ENCODE results near the gene FOXP1.

FOXP1 gene

GRCh38 chr3:71451060-71451459 is 132.5 kb downstream of the FOXP1 start:
- Mint-ChIP-seq H3K4me3 (peak overlapping the region; percentile 19), H3K9me3 (no peaks in the 10 kb centered on the region), H3K27ac (no peak overlapping the region), H3K27me3 (ENCODE audit: low read depth) (peaks cover 15% of the 10 kb centered on the region), H3K36me3 (ENCODE audit: low read depth) (peaks cover 9% of the 10 kb centered on the region), H3K4me1 (ENCODE audit: low read depth) (peaks cover 61% of the 10 kb centered on the region)

DNA sequence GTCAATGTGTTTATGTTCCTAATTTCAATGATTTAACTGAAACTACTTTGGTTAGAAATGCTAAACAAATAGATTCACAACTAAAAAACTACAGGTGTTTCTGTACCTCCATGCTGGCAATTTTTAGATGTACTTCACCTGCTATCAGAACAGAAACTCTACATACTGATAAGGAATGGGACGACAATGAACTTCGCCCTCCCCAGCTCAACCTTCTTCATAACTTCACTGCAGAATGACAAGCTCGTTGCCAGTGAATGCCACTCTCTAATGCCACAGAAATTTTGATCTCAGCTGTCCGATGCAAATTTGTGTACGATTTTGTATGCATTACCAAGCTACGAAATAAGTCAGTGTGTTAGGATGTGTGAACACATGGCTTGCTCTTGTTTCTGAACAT is 133.4 kb downstream of the FOXP1 start:
- no peak overlapping the region for H3K27ac Mint-ChIP-seq
- peaks cover 9% of the 10 kb centered on the region for H3K36me3 Mint-ChIP-seq (ENCODE audit: low read depth)
- peaks cover 59% of the 10 kb centered on the region for H3K4me1 Mint-ChIP-seq (ENCODE audit: low read depth)
- peaks cover 15% of the 10 kb centered on the region for H3K27me3 Mint-ChIP-seq (ENCODE audit: low read depth)
- no peak overlapping the region for H3K4me3 Mint-ChIP-seq
- H3K9me3 Mint-ChIP-seq = no peaks in the 10 kb centered on the region

GRCh38 chr3:71447803-71448202 is 135.7 kb downstream of the FOXP1 start:
- H3K27me3 Mint-ChIP-seq (ENCODE audit: low read depth) = peaks cover 8% of the 10 kb centered on the region
- peaks cover 64% of the 10 kb centered on the region for H3K4me1 Mint-ChIP-seq (ENCODE audit: low read depth)
- no peaks in the 10 kb centered on the region for H3K9me3 Mint-ChIP-seq
- no peak overlapping the region for H3K27ac Mint-ChIP-seq
- H3K4me3 Mint-ChIP-seq = no peak overlapping the region
- H3K36me3 Mint-ChIP-seq (ENCODE audit: low read depth) = peaks cover 6% of the 10 kb centered on the region

- H3K4me3 Mint-ChIP-seq = no peak overlapping the region
Observed at GRCh38 chr3:71447197-71447596, 136.3 kb downstream of the FOXP1 start.

DNA sequence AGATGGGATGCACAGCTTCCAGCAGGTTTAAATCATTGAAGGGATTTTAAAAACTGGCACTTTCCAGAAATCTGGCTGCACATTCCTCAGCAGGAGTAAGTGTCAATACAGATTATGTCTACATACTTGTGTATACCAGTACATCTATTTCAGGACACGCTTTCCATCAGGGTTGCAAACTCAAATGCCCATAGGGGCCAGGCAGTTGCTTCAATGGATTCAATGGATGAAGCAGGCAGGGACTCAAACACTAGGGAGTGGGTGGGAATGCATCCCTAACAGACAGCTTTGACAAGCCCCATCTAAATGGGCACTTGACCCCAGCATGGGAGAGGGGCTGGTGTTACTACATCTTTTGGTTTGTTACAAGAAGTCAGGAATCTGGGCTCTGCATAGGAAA is 136.8 kb downstream of the FOXP1 start:
- H3K4me1 Mint-ChIP-seq (ENCODE audit: low read depth) = peaks cover 67% of the 10 kb centered on the region
- H3K27me3 Mint-ChIP-seq (ENCODE audit: low read depth) = peaks cover 13% of the 10 kb centered on the region
- no peak overlapping the region for H3K27ac Mint-ChIP-seq
- peaks cover 11% of the 10 kb centered on the region for H3K36me3 Mint-ChIP-seq (ENCODE audit: low read depth)
- no peaks in the 10 kb centered on the region for H3K9me3 Mint-ChIP-seq
- H3K4me3 Mint-ChIP-seq = no peak overlapping the region

More at GRCh38 chr3:71447197-71447596, 136.3 kb downstream of the FOXP1 start:
- Mint-ChIP-seq H3K4me1 (ENCODE audit: low read depth) (peaks cover 66% of the 10 kb centered on the region), H3K9me3 (no peaks in the 10 kb centered on the region), H3K27me3 (ENCODE audit: low read depth) (peaks cover 8% of the 10 kb centered on the region), H3K27ac (no peak overlapping the region), H3K36me3 (ENCODE audit: low read depth) (peaks cover 7% of the 10 kb centered on the region)

- peaks cover 66% of the 10 kb centered on the region for H3K4me1 Mint-ChIP-seq (ENCODE audit: low read depth)
- H3K4me3 Mint-ChIP-seq = no peak overlapping the region
- no peaks in the 10 kb centered on the region for H3K9me3 Mint-ChIP-seq
- peak overlapping the region; percentile 43 for H3K27ac Mint-ChIP-seq
- H3K27me3 Mint-ChIP-seq (ENCODE audit: low read depth) = peaks cover 13% of the 10 kb centered on the region
- H3K36me3 Mint-ChIP-seq (ENCODE audit: low read depth) = peaks cover 11% of the 10 kb centered on the region
Observed at GRCh38 chr3:71446260-71446659, 137.3 kb downstream of the FOXP1 start.

- peak overlapping the region; percentile 93 for H3K27ac Mint-ChIP-seq
- H3K4me1 Mint-ChIP-seq (ENCODE audit: low read depth) = peaks cover 66% of the 10 kb centered on the region
- peaks cover 5% of the 10 kb centered on the region for H3K27me3 Mint-ChIP-seq (ENCODE audit: low read depth)
- no peaks in the 10 kb centered on the region for H3K9me3 Mint-ChIP-seq
- H3K4me3 Mint-ChIP-seq = peak overlapping the region; percentile 45
- H3K36me3 Mint-ChIP-seq (ENCODE audit: low read depth) = peaks cover 8% of the 10 kb centered on the region
Observed at GRCh38 chr3:71444861-71445259, 138.7 kb downstream of the FOXP1 start.

DNA sequence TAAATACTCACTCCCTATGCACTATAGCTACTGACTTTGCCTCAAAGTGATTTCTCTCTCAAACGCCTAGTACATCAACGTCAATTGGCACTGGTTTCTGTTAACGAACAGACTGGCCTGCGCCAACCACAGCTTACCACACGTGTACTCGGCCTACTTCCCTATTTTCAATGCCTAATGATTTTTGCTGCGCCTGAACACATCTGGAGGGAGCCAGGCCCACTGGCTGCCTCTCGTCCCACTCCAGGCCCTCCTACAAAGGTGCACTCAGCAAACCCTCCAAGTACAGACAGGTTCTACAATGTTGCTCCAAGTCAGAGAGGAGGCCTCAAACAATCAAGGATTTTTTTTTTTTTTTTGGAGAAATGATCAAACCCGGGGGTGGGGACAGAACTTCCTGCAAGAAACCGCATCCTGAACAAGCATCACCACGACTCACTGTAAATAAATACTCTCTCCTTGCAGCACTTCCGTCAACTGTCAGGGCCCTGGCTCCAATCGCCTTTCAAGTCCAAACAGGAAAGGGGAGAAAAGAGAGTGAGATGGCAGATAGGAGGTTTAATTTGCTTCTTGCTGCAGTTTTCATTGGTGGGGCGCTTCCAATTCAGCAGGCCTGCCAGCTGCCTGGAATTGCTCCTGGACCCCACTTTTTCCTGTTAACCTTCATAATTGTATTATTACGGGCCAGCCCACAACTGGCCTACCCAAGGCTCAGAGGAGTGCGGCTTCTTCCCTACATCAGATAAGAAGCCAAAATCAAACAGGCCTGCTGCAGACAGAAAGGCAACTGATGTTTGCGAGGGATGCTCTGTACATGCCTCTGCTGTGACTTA is 139.3 kb downstream of the FOXP1 start:
- Mint-ChIP-seq H3K4me3 (peak overlapping the region; percentile 75), H3K27me3 (ENCODE audit: low read depth) (peaks cover 5% of the 10 kb centered on the region), H3K4me1 (ENCODE audit: low read depth) (peaks cover 63% of the 10 kb centered on the region), H3K27ac (peak overlapping the region; percentile 93), H3K36me3 (ENCODE audit: low read depth) (peaks cover 8% of the 10 kb centered on the region), H3K9me3 (no peaks in the 10 kb centered on the region)

DNA sequence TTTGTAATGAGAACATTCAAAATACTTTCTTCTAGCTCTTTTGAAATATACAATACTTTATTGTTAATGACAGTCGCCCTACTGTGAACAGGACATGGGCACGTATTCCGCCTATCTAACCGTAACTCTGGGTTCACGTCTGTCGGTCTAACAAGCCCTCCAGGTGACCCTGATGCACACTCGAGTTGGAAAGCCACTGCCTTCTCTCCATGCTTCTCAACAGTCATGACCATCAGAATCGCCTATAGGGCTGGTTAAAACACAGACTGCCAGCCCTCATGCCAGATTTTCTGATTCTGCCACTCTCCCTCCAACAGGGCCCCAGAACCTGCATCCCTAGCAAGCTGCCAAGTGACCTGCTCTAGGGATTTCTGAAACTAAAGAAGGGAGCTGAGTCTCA is 140.2 kb downstream of the FOXP1 start:
- H3K27me3 Mint-ChIP-seq (ENCODE audit: low read depth) = peaks cover 8% of the 10 kb centered on the region
- H3K4me3 Mint-ChIP-seq = no peak overlapping the region
- H3K9me3 Mint-ChIP-seq = no peaks in the 10 kb centered on the region
- peaks cover 8% of the 10 kb centered on the region for H3K36me3 Mint-ChIP-seq (ENCODE audit: low read depth)
- H3K27ac Mint-ChIP-seq = peak overlapping the region; percentile 93
- H3K4me1 Mint-ChIP-seq (ENCODE audit: low read depth) = peaks cover 63% of the 10 kb centered on the region

GRCh38 chr3:71442652-71443042 is 140.9 kb downstream of the FOXP1 start:
- H3K4me3 Mint-ChIP-seq = peak overlapping the region; percentile 38
- H3K27ac Mint-ChIP-seq = no peak overlapping the region
- H3K27me3 Mint-ChIP-seq (ENCODE audit: low read depth) = peaks cover 11% of the 10 kb centered on the region

GRCh38 chr3:71441925-71442651 is 141.4 kb downstream of the FOXP1 start:
- Mint-ChIP-seq H3K36me3 (ENCODE audit: low read depth) (peaks cover 11% of the 10 kb centered on the region), H3K4me1 (ENCODE audit: low read depth) (peaks cover 59% of the 10 kb centered on the region), H3K27ac (peak overlapping the region; percentile 31), H3K9me3 (no peaks in the 10 kb centered on the region), H3K4me3 (peak overlapping the region; percentile 38), H3K27me3 (ENCODE audit: low read depth) (peaks cover 13% of the 10 kb centered on the region)

More at GRCh38 chr3:71442652-71443042, 140.9 kb downstream of the FOXP1 start:
- Mint-ChIP-seq H3K36me3 (ENCODE audit: low read depth) (peaks cover 9% of the 10 kb centered on the region), H3K9me3 (no peaks in the 10 kb centered on the region), H3K4me1 (ENCODE audit: low read depth) (peaks cover 58% of the 10 kb centered on the region)

DNA sequence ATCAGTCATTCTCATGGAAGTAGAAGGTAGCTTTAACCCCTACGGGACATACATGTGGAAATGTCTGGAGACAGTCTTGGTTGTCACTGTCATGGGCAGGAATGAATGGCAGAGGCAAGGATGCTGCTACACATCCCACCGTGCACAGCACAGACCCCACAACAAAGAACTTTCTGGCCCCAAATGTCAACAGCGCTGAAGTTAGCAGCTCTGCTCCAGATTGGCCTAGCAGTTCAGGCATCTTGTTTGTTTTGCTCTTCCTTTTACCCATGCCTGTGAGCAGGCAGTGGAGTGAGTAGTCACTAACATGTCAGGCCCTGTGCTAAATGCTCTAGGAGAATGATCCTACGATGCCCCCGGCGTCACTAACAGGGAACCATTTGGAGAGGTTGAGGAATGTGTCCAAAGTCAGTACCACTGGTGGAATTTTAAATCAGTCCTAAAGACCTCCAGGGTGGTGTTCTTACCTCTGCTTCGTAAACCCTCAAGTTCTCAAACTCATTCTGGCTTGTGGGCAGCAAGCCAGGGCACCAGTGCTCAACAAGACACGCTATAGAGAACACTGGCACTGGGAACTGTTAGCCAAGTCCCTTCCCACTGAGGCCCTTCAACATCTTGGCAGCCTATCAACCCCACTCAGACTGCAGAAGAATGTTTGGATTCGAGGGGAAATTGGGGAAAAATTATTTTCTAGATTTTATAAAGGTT is 142.2 kb downstream of the FOXP1 start:
- Mint-ChIP-seq H3K27ac (peak overlapping the region; percentile 31), H3K36me3 (ENCODE audit: low read depth) (peaks cover 8% of the 10 kb centered on the region), H3K4me3 (no peak overlapping the region), H3K9me3 (no peaks in the 10 kb centered on the region), H3K4me1 (ENCODE audit: low read depth) (peaks cover 56% of the 10 kb centered on the region), H3K27me3 (ENCODE audit: low read depth) (peaks cover 15% of the 10 kb centered on the region)

DNA sequence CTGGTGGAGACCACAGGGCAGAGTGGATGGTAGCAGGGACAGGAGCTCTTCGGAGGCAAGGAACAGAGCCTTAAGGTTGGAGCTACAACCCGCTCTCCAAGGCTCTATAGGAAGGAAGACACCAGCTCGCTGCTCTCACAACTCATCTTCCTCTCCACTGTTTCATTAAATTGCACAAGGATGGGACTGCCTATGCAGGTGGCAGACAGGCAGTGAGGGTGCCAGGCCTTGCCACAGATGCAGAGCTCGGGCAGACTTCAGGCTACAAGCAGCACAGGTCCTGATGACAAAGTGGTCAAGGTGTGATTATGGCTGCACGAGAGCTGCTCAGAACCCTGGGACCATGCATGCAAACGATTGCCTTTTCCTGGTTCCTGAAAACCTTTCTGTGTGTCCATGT is 144.6 kb downstream of the FOXP1 start:
- H3K27ac Mint-ChIP-seq = no peak overlapping the region
- peaks cover 42% of the 10 kb centered on the region for H3K4me1 Mint-ChIP-seq (ENCODE audit: low read depth)
- H3K9me3 Mint-ChIP-seq = peaks cover 5% of the 10 kb centered on the region
- peaks cover 13% of the 10 kb centered on the region for H3K36me3 Mint-ChIP-seq (ENCODE audit: low read depth)
- no peak overlapping the region for H3K4me3 Mint-ChIP-seq
- H3K27me3 Mint-ChIP-seq (ENCODE audit: low read depth) = peaks cover 24% of the 10 kb centered on the region

GRCh38 chr3:71438071-71438685 is 145.3 kb downstream of the FOXP1 start:
- Mint-ChIP-seq H3K27me3 (ENCODE audit: low read depth) (peaks cover 28% of the 10 kb centered on the region), H3K9me3 (peaks cover 5% of the 10 kb centered on the region), H3K4me3 (no peak overlapping the region), H3K36me3 (ENCODE audit: low read depth) (peaks cover 13% of the 10 kb centered on the region), H3K27ac (no peak overlapping the region), H3K4me1 (ENCODE audit: low read depth) (peaks cover 40% of the 10 kb centered on the region)
